HG03520 (cell line): ENCODE data around the gene CMTR1.

Experiments used
- ATAC-seq: cut with Tn5 transposase; IDR thresholded peaks from one replicate; pipeline ENCODE4 v1.9.1; 2021; ENCODE audit warnings: mild to moderate bottlenecking, moderate library complexity; ENCODE audit not compliant: unreplicated experiment

The CMTR1 gene

GRCh38 chr6:37525460-37526357 lies 92.7 kb downstream of the CMTR1 start:
- ATAC-seq, result no peak

DNA sequence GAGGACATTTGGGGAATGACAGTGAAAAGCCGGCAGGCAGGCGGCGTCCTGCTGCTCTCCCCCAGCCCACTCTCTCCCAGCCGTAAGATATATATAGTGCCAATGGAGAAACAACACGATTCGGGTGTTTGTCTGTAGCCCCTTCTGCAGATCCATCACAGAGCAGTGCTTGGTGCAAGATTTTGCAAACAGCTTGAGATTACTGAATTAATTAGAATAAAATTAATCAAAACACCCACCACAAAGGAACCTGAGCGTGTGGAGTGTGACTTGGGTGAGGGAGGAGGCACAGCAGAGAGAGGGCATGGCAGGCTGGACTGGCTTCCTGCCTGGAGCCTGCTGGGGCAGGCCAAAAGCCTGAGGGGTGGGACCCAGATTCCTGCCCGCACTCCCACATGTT lies 95.5 kb downstream of the CMTR1 start:
- ATAC-seq, result no peak

DNA sequence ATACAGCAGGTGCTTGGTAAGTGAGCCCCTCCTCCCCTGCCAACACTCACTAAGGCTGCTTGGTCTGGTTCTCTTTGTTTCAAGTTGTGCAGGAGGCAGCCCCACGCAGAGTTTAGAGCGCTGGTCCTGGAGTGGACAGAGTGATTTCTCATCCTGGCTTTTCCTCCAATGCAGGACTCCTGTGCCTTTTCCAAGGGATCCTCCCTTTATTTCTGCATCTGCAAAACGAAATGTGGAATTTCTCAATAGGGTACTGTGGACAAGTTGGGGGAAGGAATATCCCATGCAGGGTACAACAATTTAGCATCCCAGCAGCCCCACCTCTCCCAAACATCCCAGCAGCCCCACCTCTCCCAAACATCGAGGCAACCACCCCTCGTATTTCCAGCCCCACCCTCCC lies 97.3 kb downstream of the CMTR1 start:
- ATAC-seq, result no peak

GRCh38 chr6:37531026-37531425 lies 98.0 kb downstream of the CMTR1 start:
- no peak for ATAC-seq
